K562 treated with DMSO at 1 percent for 48 hours (cell line): ENCODE measurements around the gene AMPD2. TPM values are rescaled to one million over a fixed set of nuclear protein-coding genes. Genes with fewer than 3 reads are reported as not detected.

Experiments used
- total RNA-seq: library from RNA; unstranded; fragments of 300-600 nt; gene quantifications from 2 replicates; pipeline ENCODE4 v1.2.3, GENCODE V29; 2022; ENCODE audit warnings: low replicate concordance; ENCODE audit errors: extremely low read depth

AMPD2 gene
- total RNA-seq = 959 TPM in 1 of 2 replicates, not detected in the other

DNA sequence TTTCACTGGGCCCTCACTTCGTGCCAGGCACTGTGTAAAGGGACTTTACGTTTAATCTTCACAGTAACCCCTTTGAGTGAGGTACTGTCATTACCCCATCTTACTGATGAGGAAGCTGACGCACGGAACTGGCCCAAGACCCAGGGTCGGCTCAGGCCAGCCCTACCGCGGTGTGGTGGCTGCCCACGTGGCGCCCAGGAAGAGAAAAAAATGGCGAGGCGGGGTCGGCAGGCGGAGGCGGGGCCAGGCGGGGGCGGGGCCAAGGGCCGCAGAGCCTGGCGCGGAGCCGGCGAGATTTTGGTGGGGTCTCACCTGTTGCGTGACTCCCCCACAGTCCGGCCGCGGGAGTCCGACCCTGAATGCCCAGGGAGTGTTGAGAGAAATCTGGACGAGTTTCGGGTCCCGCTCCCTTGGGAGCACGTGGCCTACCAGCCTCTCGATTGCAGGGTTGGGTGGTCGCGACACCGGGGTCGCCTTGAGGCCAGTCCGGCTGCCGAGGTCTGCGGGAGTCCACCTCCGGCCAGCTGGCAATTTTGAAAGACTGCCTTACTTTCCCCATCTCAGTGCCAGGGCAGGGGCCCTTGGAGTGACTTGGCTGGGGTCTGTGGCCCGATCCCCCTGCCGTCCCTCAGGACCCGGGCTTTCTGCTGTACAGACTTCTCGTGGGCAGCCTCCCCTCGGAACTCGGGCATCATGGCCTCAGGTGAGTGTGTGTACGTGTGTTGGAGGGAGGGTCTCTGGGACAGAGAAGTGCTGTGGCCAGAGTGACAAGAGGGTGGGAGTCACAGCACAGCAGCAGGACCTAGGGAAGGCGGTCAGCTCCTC lies at the start of gene AMPD2, which contains the start of gene GNAT2:
Gene AMPD2, plus strand, starts transcription at position 262 of the 825 bp plus-strand sequence. CDS start 1,339 bp downstream, outside the sequence.
Gene GNAT2, minus strand, starts transcription at position 41 of the 825 bp plus-strand sequence. CDS start 6,746 bp downstream, outside the sequence.

GRCh38 chr1:109655615-109656519 lies 36.2 kb downstream of the AMPD2 start, which contains the start of gene GSTM4:
TSS of gene GSTM4 (plus strand) at chr1:109656099. CDS start at chr1:109656390, 291 bp downstream.

DNA sequence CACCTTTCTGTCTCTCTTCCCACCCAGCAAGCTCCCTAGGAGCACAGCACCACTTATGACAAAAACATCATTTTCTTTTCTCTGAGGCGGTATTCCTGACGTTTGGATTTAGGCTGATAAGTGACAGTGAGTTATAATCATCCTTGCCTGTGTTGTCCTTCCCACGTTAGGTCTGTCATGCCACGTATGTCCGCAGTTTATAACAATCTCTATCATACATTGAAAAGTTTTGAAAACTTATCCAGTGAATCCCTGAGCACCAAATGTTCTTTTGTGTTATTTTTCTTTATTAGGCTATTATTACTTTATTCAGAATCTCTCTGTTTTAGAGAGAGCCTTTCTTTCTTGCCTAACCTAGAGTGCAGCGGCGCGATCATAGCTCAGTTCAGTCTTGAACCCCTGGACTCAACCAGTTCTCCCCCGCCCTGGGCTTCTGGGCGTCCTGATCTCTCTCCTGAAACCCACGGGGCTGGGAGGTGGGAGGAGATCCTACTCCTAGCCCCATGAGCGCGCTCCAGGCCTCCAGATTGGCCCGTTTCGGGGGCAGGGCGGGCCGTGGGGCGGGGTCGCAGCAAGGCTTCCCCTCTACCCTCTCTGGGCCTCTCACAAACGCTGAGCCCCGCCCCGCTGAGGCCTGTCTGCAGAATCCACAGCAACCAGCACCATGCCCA lies 48.0 kb downstream of the AMPD2 start, which contains the start of gene GSTM2:
Gene GSTM2, plus strand, starts transcription at position 606 of the 671 bp plus-strand sequence. Its CDS starts 59 bp downstream, at position 665.

Other genes with a start within 250 kb of the AMPD2 start
- gene SORT1, start 221.9 kb upstream of the AMPD2 start, total RNA-seq = not detected in 2 replicates
- gene PSMA5, start 193.4 kb upstream of the AMPD2 start, total RNA-seq = not detected in 2 replicates
- gene SYPL2, start 153.3 kb upstream of the AMPD2 start, total RNA-seq = not detected in 2 replicates
- not detected in 2 replicates for gene ATXN7L2, start 135.9 kb upstream of the AMPD2 start, total RNA-seq
- gene CYB561D1, start 125.7 kb upstream of the AMPD2 start, total RNA-seq = not detected in 2 replicates
- gene AMIGO1, start 110.1 kb upstream of the AMPD2 start, total RNA-seq = not detected in 2 replicates
- gene GPR61, start 80.0 kb upstream of the AMPD2 start, total RNA-seq = not detected in 2 replicates
- not detected in 2 replicates for gene GNAI3, start 71.2 kb upstream of the AMPD2 start, total RNA-seq
- gene GNAT2, start 221 bp upstream of the AMPD2 start, total RNA-seq = not detected in 2 replicates
- not detected in 2 replicates for gene GSTM4, start 36.3 kb downstream of the AMPD2 start, total RNA-seq
- not detected in 2 replicates for gene GSTM2, start 48.2 kb downstream of the AMPD2 start, total RNA-seq
- gene GSTM1, start 68.0 kb downstream of the AMPD2 start, total RNA-seq = not detected in 2 replicates
- not detected in 2 replicates for gene GSTM5, start 92.4 kb downstream of the AMPD2 start, total RNA-seq
- not detected in 2 replicates for gene GSTM3, start 121.2 kb downstream of the AMPD2 start, total RNA-seq
- gene EPS8L3, start 144.1 kb downstream of the AMPD2 start, total RNA-seq = not detected in 2 replicates